Activated CD8-positive, alpha-beta T cell treated with anti-CD3 and anti-CD28 coated beads for 36 hours (primary cell): ENCODE data around the gene ERN1. TPM values are rescaled to one million over a fixed set of nuclear protein-coding genes. Genes with fewer than 3 reads are reported as not detected.

Experiments used
- ATAC-seq: fragments of 200-7000 bp; cut with Tn5 transposase; one replicate; pipeline ENCODE4 v1.10.0; 2021; ENCODE audit warnings: mild to moderate bottlenecking, moderate library complexity
- CTCF ChIA-PET: fragments of 350-600 bp; sonication (Branson Sonifier 250); formaldehyde crosslinking; loops from one replicate; lab custom pipeline; 2021; ENCODE audit warnings: antibody characterized with exemption; lab: Charles Lee
- POLR2A ChIA-PET: fragments of 350-600 bp; sonication (Branson Sonifier 250); formaldehyde crosslinking; loops from one replicate; lab custom pipeline; 2021; ENCODE audit warnings: antibody characterized with exemption; lab: Charles Lee
- DNase-seq: peaks from one replicate; pipeline ENCODE4 v3.0.0-alpha.2; 2020
- H3K27ac Mint-ChIP-seq: one replicate; pipeline ENCODE4 v1.8.0; 2021; ENCODE audit warnings: mild to moderate bottlenecking, mixed read lengths
- H3K27me3 Mint-ChIP-seq: one replicate; pipeline ENCODE4 v1.8.0; 2021; ENCODE audit warnings: mixed read lengths
- H3K36me3 Mint-ChIP-seq: one replicate; pipeline ENCODE4 v1.8.0; 2021; ENCODE audit warnings: low read depth, mixed read lengths
- H3K4me1 Mint-ChIP-seq: one replicate; pipeline ENCODE4 v1.8.0; 2021; ENCODE audit warnings: low read depth, mixed read lengths
- H3K4me3 Mint-ChIP-seq: one replicate; pipeline ENCODE4 v1.8.0; 2021; ENCODE audit warnings: mild to moderate bottlenecking, moderate library complexity, mixed read lengths
- H3K9me3 Mint-ChIP-seq: one replicate; pipeline ENCODE4 v1.8.0; 2021; ENCODE audit warnings: mixed read lengths
- CTCF ChIP-seq: fragments of 200-600 bp; IDR thresholded peaks from one replicate; pipeline ENCODE4 v1.8.0; 2022; ENCODE audit warnings: antibody characterized with exemption, mild to moderate bottlenecking
- intact Hi-C: fragments of 100-400 bp; cut with micrococcal nuclease; formaldehyde crosslinking; loops from one replicate; pipeline ENCODE4 v1.10.0; 2022
- total RNA-seq, 2 experiments: library from RNA; stranded (reverse); gene quantifications; one replicate each; pipeline ENCODE4 v1.2.3, GENCODE V29; 2021

ERN1 gene
- total RNA-seq, 2 experiments from 2014 or later: 19.2 to 23.6 TPM

GRCh38 chr17:64006361-64007088, 123.4 kb downstream of the ERN1 start:
- H3K4me3 Mint-ChIP-seq: no peak overlapping the region
- ATAC-seq: no peak
- no peaks in the 10 kb centered on the region for H3K9me3 Mint-ChIP-seq
- intact Hi-C loops: no loop called here
- peak overlapping the region; percentile 13 for H3K27ac Mint-ChIP-seq
- peaks cover 23% of the 10 kb centered on the region for H3K36me3 Mint-ChIP-seq
- CTCF ChIA-PET: interaction anchor here (0.8 to 2.1 kb wide), 8 partner anchors 11 to 127 kb away, joined by 3 to 9 read pairs (median 4); no protein-coding TSS in a partner anchor
- H3K4me1 Mint-ChIP-seq: peaks cover 43% of the 10 kb centered on the region
- H3K27me3 Mint-ChIP-seq: no peaks in the 10 kb centered on the region
- DNase-seq: no peak
- no peak for TF ChIP-seq CTCF
- POLR2A ChIA-PET: interaction anchor here (0.8 to 2.5 kb wide), 3 partner anchors 13 to 145 kb away, joined by 3 to 8 read pairs (median 3); partner anchors contain the start of gene ICAM2

GRCh38 chr17:64005734-64006167, 124.2 kb downstream of the ERN1 start:
- ATAC-seq (no peak), DNase-seq (no peak)
- TF ChIP-seq CTCF: no peak
- no peak overlapping the region for H3K4me3 Mint-ChIP-seq
- CTCF ChIA-PET: interaction anchor here (0.8 to 2.1 kb wide), 7 partner anchors 11 to 128 kb away, joined by 4 to 9 read pairs (median 5); no protein-coding TSS in a partner anchor
- H3K27ac Mint-ChIP-seq: peak overlapping the region; percentile 72
- intact Hi-C loops: no loop called here
- no peaks in the 10 kb centered on the region for H3K27me3 Mint-ChIP-seq
- H3K9me3 Mint-ChIP-seq: no peaks in the 10 kb centered on the region
- POLR2A ChIA-PET: interaction anchor here (1.0 to 2.5 kb wide), 2 partner anchors 14 to 141 kb away, joined by 3 to 8 read pairs; partner anchors contain the start of gene ICAM2
- H3K4me1 Mint-ChIP-seq: peaks cover 35% of the 10 kb centered on the region
- H3K36me3 Mint-ChIP-seq: peaks cover 19% of the 10 kb centered on the region

GRCh38 chr17:64004903-64005733, 124.8 kb downstream of the ERN1 start:
- ChIA-PET CTCF (interaction anchor here (0.7 to 2.1 kb wide), 7 partner anchors 11 to 139 kb away, joined by 3 to 9 read pairs (median 4); no protein-coding TSS in a partner anchor), POLR2A (interaction anchor here (1.0 to 2.5 kb wide), 3 partner anchors 12 to 141 kb away, joined by 3 to 8 read pairs (median 4); partner anchors contain the start of gene ICAM2)
- H3K4me1 Mint-ChIP-seq: peaks cover 29% of the 10 kb centered on the region
- H3K27me3 Mint-ChIP-seq: no peaks in the 10 kb centered on the region
- no peak for TF ChIP-seq CTCF
- no peak overlapping the region for H3K4me3 Mint-ChIP-seq
- peaks cover 15% of the 10 kb centered on the region for H3K36me3 Mint-ChIP-seq
- intact Hi-C loops: no loop called here
- no peak for ATAC-seq
- peak overlapping the region; percentile 72 for H3K27ac Mint-ChIP-seq
- DNase-seq: no peak
- H3K9me3 Mint-ChIP-seq: no peaks in the 10 kb centered on the region

GRCh38 chr17:64004218-64004770, 125.7 kb downstream of the ERN1 start:
- ATAC-seq (no peak), DNase-seq (no peak)
- H3K27me3 Mint-ChIP-seq: no peaks in the 10 kb centered on the region
- peaks cover 10% of the 10 kb centered on the region for H3K36me3 Mint-ChIP-seq
- H3K4me3 Mint-ChIP-seq: no peak overlapping the region
- intact Hi-C loops: no loop called here
- H3K9me3 Mint-ChIP-seq: no peaks in the 10 kb centered on the region
- H3K4me1 Mint-ChIP-seq: peaks cover 28% of the 10 kb centered on the region
- POLR2A ChIA-PET: interaction anchor here (1.2 to 2.5 kb wide), 2 partner anchors 13 to 16 kb away, joined by 4 to 8 read pairs; partner anchors contain the start of gene ICAM2
- H3K27ac Mint-ChIP-seq: peak overlapping the region; percentile 34
- CTCF ChIA-PET: interaction anchor here (1.1 to 1.3 kb wide), 2 partner anchors 58 to 138 kb away, joined by 3 to 4 read pairs; no protein-coding TSS in a partner anchor
- TF ChIP-seq CTCF: no peak
